Activated CD8-positive, alpha-beta T cell treated with anti-CD3 and anti-CD28 coated beads for 36 hours (primary cell): ENCODE measurements around the gene SIGLEC8. TPM values are rescaled to one million over a fixed set of nuclear protein-coding genes. Genes with fewer than 3 reads are reported as not detected.
A peak's percentile ranks its signal among the peaks of the same experiment; 100 is the strongest.
"Not testable (repeated sequence)": the region's sequence is repeated elsewhere in the genome, so short reads cannot be mapped to it uniquely, and the experiment has no call there.

Source experiments
- ATAC-seq: fragments of 200-7000 bp; cut with Tn5 transposase; one replicate; pipeline ENCODE4 v1.10.0; 2021; ENCODE audit warnings: mild to moderate bottlenecking, moderate library complexity
- CTCF ChIA-PET: fragments of 350-600 bp; sonication (Branson Sonifier 250); formaldehyde crosslinking; loops from one replicate; lab custom pipeline; 2021; ENCODE audit warnings: antibody characterized with exemption; lab: Charles Lee
- POLR2A ChIA-PET: fragments of 350-600 bp; sonication (Branson Sonifier 250); formaldehyde crosslinking; loops from one replicate; lab custom pipeline; 2021; ENCODE audit warnings: antibody characterized with exemption; lab: Charles Lee
- DNase-seq: peaks from one replicate; pipeline ENCODE4 v3.0.0-alpha.2; 2020
- H3K27ac Mint-ChIP-seq: one replicate; pipeline ENCODE4 v1.8.0; 2021; ENCODE audit warnings: mild to moderate bottlenecking, mixed read lengths
- H3K27me3 Mint-ChIP-seq: one replicate; pipeline ENCODE4 v1.8.0; 2021; ENCODE audit warnings: mixed read lengths
- H3K36me3 Mint-ChIP-seq: one replicate; pipeline ENCODE4 v1.8.0; 2021; ENCODE audit warnings: low read depth, mixed read lengths
- H3K4me1 Mint-ChIP-seq: one replicate; pipeline ENCODE4 v1.8.0; 2021; ENCODE audit warnings: low read depth, mixed read lengths
- H3K4me3 Mint-ChIP-seq: one replicate; pipeline ENCODE4 v1.8.0; 2021; ENCODE audit warnings: mild to moderate bottlenecking, moderate library complexity, mixed read lengths
- H3K9me3 Mint-ChIP-seq: one replicate; pipeline ENCODE4 v1.8.0; 2021; ENCODE audit warnings: mixed read lengths
- intact Hi-C: fragments of 100-400 bp; cut with micrococcal nuclease; formaldehyde crosslinking; loops from one replicate; pipeline ENCODE4 v1.10.0; 2022
- total RNA-seq, 2 experiments: library from RNA; stranded (reverse); gene quantifications; one replicate each; pipeline ENCODE4 v1.2.3, GENCODE V29; 2021
- TF ChIP-seq, protein P1 (sequence below): fragments of 200-600 bp; IDR thresholded peaks from one replicate; pipeline ENCODE4 v1.8.0; 2022; ENCODE audit warnings: antibody characterized with exemption, mild to moderate bottlenecking

Gene SIGLEC8
- total RNA-seq, 2 experiments from 2014 or later: not detected

GRCh38 chr19:51466723-51467122 lies 8.5 kb upstream of the SIGLEC8 start:
- Mint-ChIP-seq H3K4me3 (no peak overlapping the region), H3K27ac (no peak overlapping the region), H3K27me3 (peaks cover 51% of the 10 kb centered on the region), H3K9me3 (no peaks in the 10 kb centered on the region), H3K36me3 (no peaks in the 10 kb centered on the region), H3K4me1 (peaks cover 28% of the 10 kb centered on the region)
- DNase-seq (no peak), ATAC-seq (no peak)
- CTCF ChIA-PET: interaction anchor here (0.9 to 3.4 kb wide), 3 partner anchors 45 to 190 kb away, joined by 3 to 19 read pairs (median 17); no protein-coding TSS in a partner anchor
- intact Hi-C loops: no loop called here
- POLR2A ChIA-PET: interaction anchor here (0.6 to 2.1 kb wide), 2 partner anchors 12 to 49 kb away, joined by 4 to 5 read pairs; no protein-coding TSS in a partner anchor
- TF ChIP-seq, protein P1, sequence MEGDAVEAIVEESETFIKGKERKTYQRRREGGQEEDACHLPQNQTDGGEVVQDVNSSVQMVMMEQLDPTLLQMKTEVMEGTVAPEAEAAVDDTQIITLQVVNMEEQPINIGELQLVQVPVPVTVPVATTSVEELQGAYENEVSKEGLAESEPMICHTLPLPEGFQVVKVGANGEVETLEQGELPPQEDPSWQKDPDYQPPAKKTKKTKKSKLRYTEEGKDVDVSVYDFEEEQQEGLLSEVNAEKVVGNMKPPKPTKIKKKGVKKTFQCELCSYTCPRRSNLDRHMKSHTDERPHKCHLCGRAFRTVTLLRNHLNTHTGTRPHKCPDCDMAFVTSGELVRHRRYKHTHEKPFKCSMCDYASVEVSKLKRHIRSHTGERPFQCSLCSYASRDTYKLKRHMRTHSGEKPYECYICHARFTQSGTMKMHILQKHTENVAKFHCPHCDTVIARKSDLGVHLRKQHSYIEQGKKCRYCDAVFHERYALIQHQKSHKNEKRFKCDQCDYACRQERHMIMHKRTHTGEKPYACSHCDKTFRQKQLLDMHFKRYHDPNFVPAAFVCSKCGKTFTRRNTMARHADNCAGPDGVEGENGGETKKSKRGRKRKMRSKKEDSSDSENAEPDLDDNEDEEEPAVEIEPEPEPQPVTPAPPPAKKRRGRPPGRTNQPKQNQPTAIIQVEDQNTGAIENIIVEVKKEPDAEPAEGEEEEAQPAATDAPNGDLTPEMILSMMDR: no peak

DNA sequence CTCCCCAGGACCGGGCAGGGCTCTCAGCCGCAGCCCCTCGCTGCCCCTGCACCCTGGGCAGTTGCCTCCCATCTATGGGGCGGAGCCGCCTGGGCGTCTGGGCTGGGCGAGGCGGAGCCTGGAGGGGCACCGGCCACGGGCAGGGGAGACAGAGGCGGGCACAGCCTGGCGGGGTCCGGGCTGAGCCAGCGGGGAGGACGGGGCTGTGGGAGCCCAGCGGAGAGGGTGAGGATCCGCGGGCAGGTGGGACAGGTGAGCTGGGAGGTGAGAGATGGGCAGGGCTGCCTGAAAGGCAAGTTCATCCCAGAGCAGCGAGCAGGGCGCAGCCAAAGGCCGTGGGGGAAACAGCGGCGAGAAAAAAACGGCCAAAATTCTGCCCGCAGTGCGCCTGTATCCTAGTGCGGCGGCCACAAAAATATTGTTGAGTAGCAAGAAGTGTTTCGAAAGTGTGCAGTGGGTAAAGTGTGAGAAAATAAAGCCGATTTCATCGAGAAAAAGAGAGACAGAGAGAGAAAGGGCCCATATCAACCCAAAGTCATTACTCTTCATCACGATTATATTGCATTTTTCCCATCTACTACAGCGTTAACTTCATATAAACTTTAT lies 5.8 kb upstream of the SIGLEC8 start:
- H3K36me3 Mint-ChIP-seq, H3K27ac Mint-ChIP-seq, CTCF ChIA-PET, intact Hi-C loops, DNase-seq, H3K9me3 Mint-ChIP-seq, POLR2A ChIA-PET: not testable (repeated sequence)
- peaks cover 59% of the 10 kb centered on the region for H3K27me3 Mint-ChIP-seq
- H3K4me3 Mint-ChIP-seq: peak overlapping the region; percentile 6
- H3K4me1 Mint-ChIP-seq: peaks cover 32% of the 10 kb centered on the region
- ATAC-seq: peak; percentile 37

- ATAC-seq: no peak
- peaks cover 26% of the 10 kb centered on the region for H3K4me1 Mint-ChIP-seq
- no peak overlapping the region for H3K27ac Mint-ChIP-seq
- DNase-seq: no peak
- TF ChIP-seq, protein P1: no peak
- intact Hi-C loops: no loop called here
- H3K27me3 Mint-ChIP-seq: peaks cover 60% of the 10 kb centered on the region
- CTCF ChIA-PET: interaction anchor here (1.1 to 4.0 kb wide), 3 partner anchors 10 to 52 kb away, joined by 3 to 34 read pairs (median 10); no protein-coding TSS in a partner anchor
- POLR2A ChIA-PET: interaction anchor here (1.6 kb wide), 1 partner anchor 22 kb away, joined by 5 read pairs; no protein-coding TSS in a partner anchor
- no peak overlapping the region for H3K4me3 Mint-ChIP-seq
- H3K36me3 Mint-ChIP-seq: no peaks in the 10 kb centered on the region
- no peaks in the 10 kb centered on the region for H3K9me3 Mint-ChIP-seq
Measured at GRCh38 chr19:51462681-51463080, 4.4 kb upstream of the SIGLEC8 start.

DNA sequence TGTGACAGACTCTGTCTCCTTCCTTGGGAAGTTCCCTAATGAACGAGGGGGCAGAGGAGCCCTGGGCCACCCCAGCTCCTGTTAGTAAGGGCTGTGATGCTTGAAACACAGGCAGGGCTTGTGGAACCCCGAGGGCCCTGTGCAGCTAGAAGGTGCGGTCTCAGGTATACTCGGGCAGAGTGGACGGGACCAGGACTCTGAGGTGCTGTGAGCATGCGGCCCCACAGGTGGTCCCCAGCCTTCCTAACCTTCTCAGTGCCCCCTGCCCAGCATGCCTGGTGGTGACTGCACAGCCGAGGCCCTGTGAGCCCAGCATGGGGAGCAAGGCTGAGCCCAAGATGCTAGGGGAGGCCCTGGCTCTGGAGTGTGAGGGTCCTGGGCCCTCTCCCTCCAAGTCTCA lies 4.0 kb upstream of the SIGLEC8 start:
- TF ChIP-seq, protein P1: no peak

GRCh38 chr19:51461723-51462161 lies 3.5 kb upstream of the SIGLEC8 start:
- Mint-ChIP-seq H3K4me1 (peaks cover 21% of the 10 kb centered on the region), H3K4me3 (no peak overlapping the region), H3K27ac (no peak overlapping the region), H3K9me3 (no peaks in the 10 kb centered on the region), H3K36me3 (no peaks in the 10 kb centered on the region), H3K27me3 (peaks cover 51% of the 10 kb centered on the region)
- intact Hi-C loops: no loop called here
- ChIA-PET CTCF (interaction anchor here (0.7 to 4.0 kb wide), 4 partner anchors 11 to 41 kb away, joined by 3 to 34 read pairs (median 4); no protein-coding TSS in a partner anchor), POLR2A (interaction anchor here (0.6 to 1.6 kb wide), 2 partner anchors 14 to 21 kb away, joined by 3 to 5 read pairs; no protein-coding TSS in a partner anchor)
- TF ChIP-seq, protein P1: no peak
- ATAC-seq: no peak
- DNase-seq: no peak

More for the DNA sequence above, 4.0 kb upstream of the SIGLEC8 start:
- no peak overlapping the region for H3K27ac Mint-ChIP-seq
- ATAC-seq: no peak
- H3K27me3 Mint-ChIP-seq: peaks cover 56% of the 10 kb centered on the region
- DNase-seq: no peak
- intact Hi-C loops: no loop called here
- POLR2A ChIA-PET: interaction anchor here (0.6 to 1.6 kb wide), 2 partner anchors 14 to 22 kb away, joined by 3 to 5 read pairs; no protein-coding TSS in a partner anchor
- CTCF ChIA-PET: interaction anchor here (0.7 to 4.0 kb wide), 4 partner anchors 10 to 53 kb away, joined by 3 to 34 read pairs (median 7); no protein-coding TSS in a partner anchor
- no peaks in the 10 kb centered on the region for H3K9me3 Mint-ChIP-seq
- H3K4me3 Mint-ChIP-seq: no peak overlapping the region
- peaks cover 24% of the 10 kb centered on the region for H3K4me1 Mint-ChIP-seq
- H3K36me3 Mint-ChIP-seq: no peaks in the 10 kb centered on the region
